ENCODE data around the gene UBL3. TPM values are rescaled to one million over a fixed set of nuclear protein-coding genes. Genes with fewer than 3 reads are reported as not detected.

The UBL3 gene
- total and polyA plus RNA-seq, 8 donors = 37.2 to 50.4 (median 44.3) TPM

DNA sequence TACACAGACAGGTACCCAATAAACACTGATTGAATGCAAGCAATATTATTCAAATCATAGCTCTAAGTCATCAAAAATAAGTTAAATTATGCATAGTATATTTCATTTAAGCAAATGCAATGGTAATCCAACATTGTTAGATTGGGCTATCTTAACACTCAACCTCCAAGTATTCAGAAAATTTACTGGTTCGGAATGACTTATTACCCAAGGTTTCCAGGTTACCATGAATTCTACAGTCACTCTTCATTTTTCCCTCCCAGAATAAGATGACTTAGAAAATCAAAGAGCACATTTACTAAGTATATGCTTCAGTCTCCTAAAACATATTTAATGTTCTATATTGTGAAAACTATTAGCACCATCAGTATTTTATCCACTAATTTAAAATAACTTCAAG is 6.0 kb downstream of the UBL3 start:
- no peak overlapping the region for H3K4me3 ChIP-seq
- intact Hi-C loops (cut with DNase I) = no loop called here
- peaks cover 15 to 61% of the 10 kb centered on the region in 2 donors for H3K4me1 ChIP-seq
- ATAC-seq (no peak), DNase-seq (no peak)
- TF ChIP-seq, protein P1, sequence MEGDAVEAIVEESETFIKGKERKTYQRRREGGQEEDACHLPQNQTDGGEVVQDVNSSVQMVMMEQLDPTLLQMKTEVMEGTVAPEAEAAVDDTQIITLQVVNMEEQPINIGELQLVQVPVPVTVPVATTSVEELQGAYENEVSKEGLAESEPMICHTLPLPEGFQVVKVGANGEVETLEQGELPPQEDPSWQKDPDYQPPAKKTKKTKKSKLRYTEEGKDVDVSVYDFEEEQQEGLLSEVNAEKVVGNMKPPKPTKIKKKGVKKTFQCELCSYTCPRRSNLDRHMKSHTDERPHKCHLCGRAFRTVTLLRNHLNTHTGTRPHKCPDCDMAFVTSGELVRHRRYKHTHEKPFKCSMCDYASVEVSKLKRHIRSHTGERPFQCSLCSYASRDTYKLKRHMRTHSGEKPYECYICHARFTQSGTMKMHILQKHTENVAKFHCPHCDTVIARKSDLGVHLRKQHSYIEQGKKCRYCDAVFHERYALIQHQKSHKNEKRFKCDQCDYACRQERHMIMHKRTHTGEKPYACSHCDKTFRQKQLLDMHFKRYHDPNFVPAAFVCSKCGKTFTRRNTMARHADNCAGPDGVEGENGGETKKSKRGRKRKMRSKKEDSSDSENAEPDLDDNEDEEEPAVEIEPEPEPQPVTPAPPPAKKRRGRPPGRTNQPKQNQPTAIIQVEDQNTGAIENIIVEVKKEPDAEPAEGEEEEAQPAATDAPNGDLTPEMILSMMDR (IDR thresholded peaks at IDR 0.05) = no peak
- no peaks in the 10 kb centered on the region for H3K9me3 ChIP-seq
- no peak overlapping the region for H3K27ac ChIP-seq
- no peaks in the 10 kb centered on the region for H3K27me3 ChIP-seq
- no peaks in the 10 kb centered on the region for H3K36me3 ChIP-seq

- Histone ChIP-seq H3K27me3 (no peaks in the 10 kb centered on the region), H3K4me1 (peaks cover 0 to 42% of the 10 kb centered on the region in 2 donors), H3K4me3 (no peak overlapping the region), H3K36me3 (no peaks in the 10 kb centered on the region), H3K9me3 (no peaks in the 10 kb centered on the region), H3K27ac (no peak overlapping the region)
- TF ChIP-seq, protein P1 (IDR thresholded peaks at IDR 0.05) = no peak
- ATAC-seq (no peak), DNase-seq (no peak)
- intact Hi-C loops (cut with DNase I) = no loop called here
Measured at GRCh38 chr13:29840585-29840984, 9.8 kb downstream of the UBL3 start.

DNA sequence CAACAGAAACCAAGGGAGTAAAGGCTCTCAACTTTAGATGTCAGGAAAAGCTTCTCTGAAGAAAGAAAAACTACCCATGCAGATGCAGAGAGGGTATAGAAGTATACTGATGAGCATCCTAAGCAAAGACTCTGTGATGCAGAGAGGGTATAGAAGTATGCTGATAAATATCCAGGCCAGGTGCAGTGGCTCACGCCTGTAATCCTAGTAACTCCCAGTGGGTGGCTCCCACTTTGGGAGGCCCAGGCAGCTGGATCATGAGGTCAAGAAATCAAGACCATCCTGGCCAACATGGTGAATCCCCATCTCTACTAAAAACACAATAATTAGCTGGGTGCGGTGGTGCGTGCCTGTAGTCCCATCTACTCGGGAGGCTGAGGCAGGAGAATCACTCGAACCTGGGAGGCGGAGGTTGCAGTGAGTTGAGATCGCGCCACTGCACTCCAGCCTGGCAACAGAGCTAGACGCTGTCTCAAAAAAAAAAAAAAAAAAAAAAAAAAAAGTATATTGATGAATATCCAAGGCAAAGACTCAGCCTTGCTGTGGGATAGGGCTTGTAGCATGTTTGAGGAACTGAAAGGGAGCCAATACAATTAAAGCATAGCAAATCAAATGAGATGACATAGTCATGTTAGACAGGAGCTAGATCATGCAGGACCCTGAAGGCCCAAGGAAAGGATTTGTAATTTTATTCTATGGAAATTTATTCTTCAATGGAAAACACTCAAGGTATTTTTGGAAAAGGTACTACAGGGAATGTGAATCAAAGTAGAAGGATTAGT is 14.9 kb downstream of the UBL3 start:
- Histone ChIP-seq H3K36me3 (no peaks in the 10 kb centered on the region), H3K4me3 (no peak overlapping the region), H3K27ac (no peak overlapping the region), H3K27me3 (no peaks in the 10 kb centered on the region), H3K9me3 (no peaks in the 10 kb centered on the region), H3K4me1 (peaks cover 0 to 5% of the 10 kb centered on the region in 2 donors)
- no peak for ATAC-seq
- no peak for DNase-seq
- TF ChIP-seq, protein P1 (IDR thresholded peaks at IDR 0.05) = no peak
- intact Hi-C loops (cut with DNase I) = no loop called here

- H3K27me3 ChIP-seq = no peaks in the 10 kb centered on the region
- no peaks in the 10 kb centered on the region for H3K9me3 ChIP-seq
- TF ChIP-seq, protein P1 (IDR thresholded peaks at IDR 0.05) = no peak
- no peak overlapping the region for H3K27ac ChIP-seq
- ATAC-seq (no peak), DNase-seq (no peak)
- peaks cover 0 to 8% of the 10 kb centered on the region in 2 donors for H3K4me1 ChIP-seq
- intact Hi-C loops (cut with DNase I) = no loop called here
- H3K36me3 ChIP-seq = peaks cover 0 to 6% of the 10 kb centered on the region in 2 donors
- no peak overlapping the region for H3K4me3 ChIP-seq
Measured at GRCh38 chr13:29832761-29833298, 17.6 kb downstream of the UBL3 start.

DNA sequence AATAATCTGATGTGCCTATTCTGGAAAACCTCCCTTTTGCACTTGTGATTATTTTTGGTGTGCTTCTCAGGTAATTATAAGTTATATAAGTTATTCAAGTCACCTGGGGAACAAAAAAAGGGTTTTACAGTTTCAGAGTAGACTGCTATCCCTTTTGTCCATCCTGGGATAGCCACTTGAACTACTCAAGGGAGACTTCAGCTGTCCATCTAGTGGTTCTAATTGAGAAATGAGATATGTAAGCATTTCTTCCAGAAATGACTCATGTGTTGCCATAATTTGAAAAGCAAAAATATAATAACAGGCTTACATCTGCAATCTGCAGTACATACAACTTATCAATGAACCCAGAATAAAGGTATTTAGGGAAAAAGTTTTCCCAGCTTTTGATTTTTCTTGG is 20.4 kb downstream of the UBL3 start:
- TF ChIP-seq, protein P1 (IDR thresholded peaks at IDR 0.05) = no peak
- Histone ChIP-seq H3K36me3 (peaks cover 0 to 6% of the 10 kb centered on the region in 2 donors), H3K27ac (no peak overlapping the region), H3K27me3 (no peaks in the 10 kb centered on the region), H3K4me3 (no peak overlapping the region), H3K9me3 (no peaks in the 10 kb centered on the region), H3K4me1 (peaks cover 0 to 8% of the 10 kb centered on the region in 2 donors)
- intact Hi-C loops (cut with DNase I) = no loop called here
- ATAC-seq (no peak), DNase-seq (no peak)
